IPS DF 6.9 (cell line): ENCODE results near the gene NGEF.

Experiments
- DNase-seq: peaks from one replicate; pipeline ENCODE4 v3.0.0-alpha.2; 2013; ENCODE audit warnings: low read depth, low spot score
- H3K27ac ChIP-seq: one replicate; pipeline ENCODE4 v1.5.1; 2013; ENCODE audit warnings: low read length, control low read depth
- H3K27me3 ChIP-seq: 2 replicates; pipeline ENCODE4 v1.6.1; 2013; ENCODE audit warnings: mild to moderate bottlenecking, low read length; ENCODE audit not compliant: control insufficient read depth, insufficient read depth
- H3K36me3 ChIP-seq: 2 replicates; pipeline ENCODE4 v1.6.1; 2013; ENCODE audit warnings: low read length; ENCODE audit not compliant: control insufficient read depth, insufficient read depth
- H3K4me1 ChIP-seq: 2 replicates; pipeline ENCODE4 v1.6.1; 2013; ENCODE audit warnings: low read length; ENCODE audit not compliant: control insufficient read depth, insufficient read depth
- H3K4me3 ChIP-seq: 2 replicates; pipeline ENCODE4 v1.5.1; 2013; ENCODE audit warnings: mild to moderate bottlenecking, low read length
- H3K9me3 ChIP-seq: 2 replicates; pipeline ENCODE4 v1.6.1; 2013; ENCODE audit warnings: low read length, inconsistent platforms; ENCODE audit not compliant: control insufficient read depth, insufficient read depth
- WGBS: extraction: QIAGEN DNeasy Blood & Tissue Kit; methylation state at CpG from one replicate; pipeline ENCODE4 v1.1.7; 2013; ENCODE audit warnings: mixed read lengths, missing lambda C conversion rate; ENCODE audit not compliant: insufficient read length, insufficient coverage; 5-methylcytosine and 5-hydroxymethylcytosine counted together

NGEF gene

GRCh38 chr2:233032551-233033320, 19.7 kb upstream of the NGEF start, which contains the start of gene NEU2:
NEU2 (plus strand) TSS chr2:233032672; CDS start chr2:233032672, 0 bp downstream.
- Histone ChIP-seq H3K9me3 (no peaks in the 10 kb centered on the region), H3K4me1 (no peaks in the 10 kb centered on the region), H3K4me3 (no peak within 1 kb of the TSS), H3K27ac (no peak within 1 kb of the TSS), H3K36me3 (no peaks in the 10 kb centered on the region), H3K27me3 (no peaks in the 10 kb centered on the region)
- DNase-seq = no peak
- no CpG with 5 or more reads among the region's 13 CpGs for WGBS

GRCh38 chr2:233031556-233032500, 18.8 kb upstream of the NGEF start:
- H3K9me3 ChIP-seq = no peaks in the 10 kb centered on the region
- no CpG with 5 or more reads among the region's 27 CpGs for WGBS
- no peaks in the 10 kb centered on the region for H3K36me3 ChIP-seq
- no peaks in the 10 kb centered on the region for H3K27me3 ChIP-seq
- H3K4me1 ChIP-seq = no peaks in the 10 kb centered on the region
- H3K27ac ChIP-seq = no peak overlapping the region
- H3K4me3 ChIP-seq = no peak overlapping the region
- DNase-seq = no peak

- Histone ChIP-seq H3K36me3 (no peaks in the 10 kb centered on the region), H3K9me3 (no peaks in the 10 kb centered on the region), H3K27ac (no peak overlapping the region), H3K4me1 (no peaks in the 10 kb centered on the region), H3K4me3 (no peak overlapping the region), H3K27me3 (no peaks in the 10 kb centered on the region)
- no CpG with 5 or more reads among the region's 9 CpGs for WGBS
- no peak for DNase-seq
These were observed 16.3 kb upstream of the NGEF start for GRCh38 chr2:233029321-233029720.

GRCh38 chr2:233026198-233026813, 13.2 kb upstream of the NGEF start:
- no CpG with 5 or more reads among the region's 4 CpGs for WGBS
- no peaks in the 10 kb centered on the region for H3K9me3 ChIP-seq
- no peak for DNase-seq
- H3K36me3 ChIP-seq = no peaks in the 10 kb centered on the region
- no peaks in the 10 kb centered on the region for H3K4me1 ChIP-seq
- H3K27ac ChIP-seq = no peak overlapping the region
- H3K27me3 ChIP-seq = no peaks in the 10 kb centered on the region
- H3K4me3 ChIP-seq = no peak overlapping the region

GRCh38 chr2:233025706-233026105, 12.7 kb upstream of the NGEF start:
- Histone ChIP-seq H3K27ac (no peak overlapping the region), H3K4me1 (no peaks in the 10 kb centered on the region), H3K36me3 (no peaks in the 10 kb centered on the region), H3K27me3 (no peaks in the 10 kb centered on the region), H3K9me3 (no peaks in the 10 kb centered on the region), H3K4me3 (no peak overlapping the region)
- no peak for DNase-seq
- WGBS = no CpG with 5 or more reads among the region's 7 CpGs

GRCh38 chr2:233023761-233024410, 10.8 kb upstream of the NGEF start:
- H3K27ac ChIP-seq = no peak overlapping the region
- WGBS = no CpG with 5 or more reads among the region's 14 CpGs
- H3K4me3 ChIP-seq = no peak overlapping the region
- DNase-seq = no peak
- no peaks in the 10 kb centered on the region for H3K9me3 ChIP-seq
- H3K27me3 ChIP-seq = no peaks in the 10 kb centered on the region
- no peaks in the 10 kb centered on the region for H3K4me1 ChIP-seq
- H3K36me3 ChIP-seq = no peaks in the 10 kb centered on the region

GRCh38 chr2:233023007-233023760, 10.1 kb upstream of the NGEF start:
- Histone ChIP-seq H3K9me3 (no peaks in the 10 kb centered on the region), H3K4me1 (no peaks in the 10 kb centered on the region), H3K27me3 (no peaks in the 10 kb centered on the region), H3K4me3 (no peak overlapping the region), H3K27ac (no peak overlapping the region), H3K36me3 (no peaks in the 10 kb centered on the region)
- DNase-seq = no peak
- WGBS = no CpG with 5 or more reads among the region's 18 CpGs

GRCh38 chr2:233022561-233022960, 9.5 kb upstream of the NGEF start:
- Histone ChIP-seq H3K27ac (no peak overlapping the region), H3K27me3 (no peaks in the 10 kb centered on the region), H3K4me3 (no peak overlapping the region), H3K36me3 (no peaks in the 10 kb centered on the region), H3K9me3 (no peaks in the 10 kb centered on the region), H3K4me1 (no peaks in the 10 kb centered on the region)
- no peak for DNase-seq
- WGBS = no CpG with 5 or more reads among the region's 8 CpGs

- Histone ChIP-seq H3K4me1 (no peaks in the 10 kb centered on the region), H3K27me3 (no peaks in the 10 kb centered on the region), H3K4me3 (no peak overlapping the region), H3K9me3 (no peaks in the 10 kb centered on the region), H3K27ac (no peak overlapping the region), H3K36me3 (no peaks in the 10 kb centered on the region)
- no CpG with 5 or more reads among the region's 8 CpGs for WGBS
- no peak for DNase-seq
These were observed 8.7 kb upstream of the NGEF start for GRCh38 chr2:233021771-233022170.
